Fibroblast of pulmonary artery (primary cell): ENCODE data around the gene MARCHF2.

Experiments
- DNase-seq: peaks from one replicate; pipeline ENCODE4 v3.0.0-alpha.2; 2010; ENCODE audit warnings: low read depth
- H3K4me3 ChIP-seq: replicated peaks from 2 replicates; pipeline ENCODE4 v1.5.1; 2011; ENCODE audit warnings: low read depth, mild to moderate bottlenecking, control low read depth, low read length, moderate library complexity
- CTCF ChIP-seq: IDR thresholded peaks from 2 replicates; pipeline ENCODE4 v1.5.1; 2011; ENCODE audit warnings: mild to moderate bottlenecking, control low read depth, low read length, inconsistent platforms; ENCODE audit errors: missing control alignments

Gene MARCHF2

DNA sequence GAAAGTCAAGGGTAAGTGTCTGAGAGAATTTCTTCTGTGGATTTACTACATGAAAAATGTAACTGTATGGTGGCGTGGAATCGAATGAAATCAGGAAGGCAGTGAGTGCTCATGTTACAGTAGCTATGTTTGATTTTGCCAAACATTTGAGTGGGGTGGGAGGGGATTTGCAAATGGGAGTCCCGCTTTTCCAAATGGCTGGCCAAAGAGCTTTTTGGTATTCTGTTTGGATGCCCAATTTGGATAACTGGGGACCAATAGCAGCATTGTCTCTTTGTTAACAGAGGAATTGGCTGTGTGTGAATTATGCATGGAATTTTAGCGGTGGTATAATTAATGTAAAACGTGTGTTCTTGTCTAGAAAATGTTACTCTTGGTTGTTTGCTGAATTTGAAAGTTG lies 49.5 kb downstream of the MARCHF2 start:
- TF ChIP-seq CTCF = no peak
- no peak overlapping the region for H3K4me3 ChIP-seq
- DNase-seq = no peak

DNA sequence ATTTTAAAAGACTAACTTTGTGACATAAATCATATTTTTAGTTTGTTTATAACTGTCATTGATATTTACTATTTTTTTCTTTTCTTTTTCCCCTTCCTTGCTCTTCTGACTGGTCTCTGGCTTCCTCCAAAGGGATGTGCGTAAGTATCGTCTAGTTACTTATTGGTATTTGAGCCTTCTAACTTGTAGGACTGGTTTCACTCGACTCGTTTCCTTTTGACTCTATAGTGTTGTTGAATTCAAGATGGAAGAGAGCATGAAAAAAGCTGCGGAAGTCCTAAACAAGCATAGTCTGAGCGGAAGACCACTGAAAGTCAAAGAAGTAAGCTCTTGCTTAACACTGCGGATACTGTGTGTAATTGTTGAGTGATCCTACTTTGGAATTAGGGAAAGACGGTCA lies 50.3 kb downstream of the MARCHF2 start:
- H3K4me3 ChIP-seq = no peak overlapping the region
- no peak for DNase-seq
- no peak for TF ChIP-seq CTCF

GRCh38 chr19:8466018-8466417 lies 52.9 kb downstream of the MARCHF2 start:
- no peak for TF ChIP-seq CTCF
- DNase-seq = no peak
- no peak overlapping the region for H3K4me3 ChIP-seq

DNA sequence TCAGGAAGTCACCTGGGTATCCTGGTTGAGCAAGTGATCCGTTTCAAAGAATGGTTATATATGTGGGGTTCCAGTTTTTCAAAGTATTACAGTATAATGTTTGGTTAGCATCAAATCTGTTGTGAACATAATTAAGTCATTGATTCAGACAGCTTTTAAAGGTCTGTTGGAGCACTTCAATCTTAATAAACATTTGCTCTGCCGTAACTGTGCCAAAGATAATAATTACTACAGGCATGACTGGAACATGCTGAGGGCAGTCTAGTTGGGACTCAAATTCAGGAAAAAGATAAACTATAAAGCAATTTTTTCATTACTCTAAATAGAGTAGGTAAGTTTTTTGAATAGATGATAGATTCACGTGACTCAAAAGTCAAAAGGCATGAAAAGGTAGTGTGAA lies 55.0 kb downstream of the MARCHF2 start:
- no peak overlapping the region for H3K4me3 ChIP-seq
- TF ChIP-seq CTCF = no peak
- no peak for DNase-seq

DNA sequence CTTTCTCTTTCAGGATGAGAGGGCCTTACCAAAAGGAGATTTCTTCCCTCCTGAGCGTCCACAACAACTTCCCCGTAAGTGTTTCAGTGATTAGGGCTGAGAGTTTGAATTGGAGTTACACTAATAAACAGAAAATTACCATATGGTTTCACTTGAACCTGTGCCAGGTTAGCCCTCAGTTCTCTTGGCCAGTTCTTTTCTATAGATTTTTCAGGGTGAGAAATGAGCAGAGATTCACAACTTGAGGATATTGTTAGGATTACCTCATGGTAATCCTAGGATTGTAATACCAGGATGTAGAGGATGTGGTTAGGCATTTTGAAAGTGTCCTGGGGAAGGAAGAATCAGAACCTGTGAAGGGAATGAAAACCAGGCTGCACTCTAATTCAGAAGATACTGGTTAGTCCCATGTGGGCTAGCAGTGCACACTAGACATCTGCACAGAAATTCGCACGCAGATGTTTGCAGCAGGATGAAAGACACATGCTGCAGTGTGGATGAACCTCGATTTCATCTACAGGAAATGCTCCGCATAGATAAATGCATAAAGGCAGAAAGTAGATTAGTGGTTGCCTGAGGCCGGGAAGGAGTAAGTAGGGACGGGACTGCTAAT lies 55.8 kb downstream of the MARCHF2 start:
- no peak for TF ChIP-seq CTCF
- no peak for DNase-seq
- H3K4me3 ChIP-seq = no peak overlapping the region

DNA sequence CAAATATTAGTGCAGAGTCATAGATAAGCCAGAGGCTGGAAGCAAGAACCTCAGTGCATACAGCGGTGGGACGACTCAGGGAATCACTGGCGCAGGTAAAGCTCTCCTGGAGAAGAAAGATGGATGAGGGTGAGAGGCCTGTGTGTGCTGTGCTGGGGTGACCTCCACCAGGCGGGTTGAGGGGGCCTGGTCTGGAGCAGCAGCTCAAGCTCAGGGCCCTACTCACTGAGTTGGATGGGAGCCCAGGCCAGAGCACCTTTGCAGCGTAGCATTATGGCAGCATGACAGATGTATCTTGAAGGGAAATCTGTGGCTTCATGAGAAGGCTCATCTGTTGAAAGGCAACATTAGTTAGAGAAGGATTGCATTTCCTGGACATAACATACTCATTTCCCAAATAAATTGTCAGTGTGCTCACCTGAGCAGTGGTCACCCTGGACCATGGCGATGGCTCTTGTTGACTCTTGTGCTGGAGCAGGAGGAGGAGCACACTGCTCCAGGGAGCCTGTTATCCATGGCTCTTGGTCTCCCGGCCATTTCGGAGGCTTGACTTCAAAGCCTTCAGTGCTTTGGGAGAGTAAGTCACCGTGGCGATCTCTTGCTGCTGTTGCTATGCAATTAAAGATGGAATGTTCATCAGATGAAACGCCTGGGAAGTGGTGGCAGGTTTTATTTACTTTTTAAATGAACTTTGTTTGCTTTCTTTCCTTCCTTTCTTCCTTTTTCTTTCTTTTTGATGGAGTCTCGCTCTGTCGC lies 56.7 kb downstream of the MARCHF2 start:
- no peak for DNase-seq
- H3K4me3 ChIP-seq = no peak overlapping the region
- no peak for TF ChIP-seq CTCF
